Activated CD8-positive, alpha-beta memory T cell treated with anti-CD3 and anti-CD28 coated beads for 1 hour (primary cell): Measurements from ENCODE around the gene SLC30A10.
"Not testable (repeated sequence)": the region's sequence is repeated elsewhere in the genome, so short reads cannot be mapped to it uniquely, and the experiment has no call there.

Experiments used
- DNase-seq, 2 donors: peaks; one replicate each; pipeline ENCODE4 v3.0.0-alpha.2; 2020; ENCODE audit warnings: low read depth in 1 of 2; ENCODE audit errors: extremely low read depth in 1 of 2

Gene SLC30A10

DNA sequence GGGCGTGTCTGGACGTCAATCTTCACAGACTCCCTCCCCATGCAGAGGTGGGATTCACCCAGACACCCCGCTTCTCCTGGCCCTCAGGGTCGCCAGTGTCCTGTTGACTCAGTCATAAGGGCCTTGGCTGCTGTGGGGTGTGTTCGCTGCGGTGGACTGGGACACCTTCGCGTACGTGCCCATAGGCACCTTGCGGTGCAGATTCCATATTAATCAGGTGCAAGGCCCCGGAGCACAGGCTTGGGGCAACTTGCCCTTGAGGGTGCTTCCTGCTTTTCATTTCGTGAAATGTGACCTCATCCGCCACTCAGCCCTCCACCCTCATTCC, 398 bp upstream of the SLC30A10 start:
- DNase-seq: no peak

DNA sequence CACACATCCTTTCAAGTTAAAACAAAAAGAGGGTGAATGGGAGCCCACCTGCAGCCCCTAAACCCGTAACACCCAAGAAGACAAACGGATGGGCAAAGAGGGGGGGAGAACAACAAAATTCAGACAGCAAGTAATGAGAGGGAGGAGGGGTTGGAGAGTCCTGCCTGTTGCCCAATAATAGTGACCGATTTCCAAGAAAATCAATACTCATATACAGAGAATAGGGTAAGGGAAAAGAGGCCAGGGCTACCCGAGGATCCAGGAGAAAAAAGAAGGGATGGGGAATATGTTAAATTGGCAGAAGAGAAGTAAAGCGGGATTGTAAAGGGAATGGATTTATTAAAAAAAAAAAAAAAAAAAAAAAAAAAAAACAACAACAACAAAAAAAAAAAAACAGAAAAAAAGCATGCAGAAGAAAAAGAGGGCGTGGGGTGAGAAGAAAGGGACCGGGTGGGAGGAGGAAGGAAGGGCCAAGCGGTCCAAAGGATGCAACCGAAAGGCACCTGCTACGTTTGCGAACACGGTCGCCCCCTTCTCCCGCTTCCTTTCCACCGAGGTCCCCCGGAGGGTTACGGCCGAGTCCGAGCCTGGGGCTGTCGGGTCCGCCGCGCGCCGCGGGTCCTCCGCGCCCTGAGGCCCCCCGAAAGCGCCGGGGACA, 930 bp downstream of the SLC30A10 start:
- no peak for DNase-seq

DNA sequence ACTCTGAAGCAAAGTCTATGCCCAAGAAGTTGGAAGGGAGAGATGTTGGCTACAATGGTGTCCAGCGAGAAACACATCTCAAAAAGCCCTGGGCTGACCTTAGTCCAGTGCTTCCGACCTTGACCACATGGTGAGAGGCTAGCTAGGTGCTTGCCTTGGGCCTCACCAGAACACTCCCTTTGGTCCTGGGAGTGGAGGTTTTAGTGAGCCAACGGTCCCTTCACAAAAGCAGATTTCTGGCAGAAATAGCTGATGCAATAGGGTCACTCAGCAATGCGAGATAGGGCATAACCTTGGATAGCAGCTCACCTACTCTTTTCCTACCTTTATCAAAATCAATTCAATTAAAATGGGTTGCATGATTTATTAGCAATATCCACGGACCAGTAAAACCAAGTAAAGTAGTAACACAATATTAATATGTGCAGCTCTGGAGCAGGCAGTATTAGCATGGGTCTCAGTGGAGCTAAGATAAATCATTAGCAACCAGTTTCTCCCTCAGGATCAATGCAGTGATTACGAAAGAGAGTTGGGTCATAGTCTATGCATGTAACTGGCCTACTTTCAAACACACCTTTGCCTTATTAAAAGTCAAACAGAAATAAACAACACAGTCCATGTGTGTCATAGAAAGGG, 1.9 kb downstream of the SLC30A10 start:
- DNase-seq: no peak

DNA sequence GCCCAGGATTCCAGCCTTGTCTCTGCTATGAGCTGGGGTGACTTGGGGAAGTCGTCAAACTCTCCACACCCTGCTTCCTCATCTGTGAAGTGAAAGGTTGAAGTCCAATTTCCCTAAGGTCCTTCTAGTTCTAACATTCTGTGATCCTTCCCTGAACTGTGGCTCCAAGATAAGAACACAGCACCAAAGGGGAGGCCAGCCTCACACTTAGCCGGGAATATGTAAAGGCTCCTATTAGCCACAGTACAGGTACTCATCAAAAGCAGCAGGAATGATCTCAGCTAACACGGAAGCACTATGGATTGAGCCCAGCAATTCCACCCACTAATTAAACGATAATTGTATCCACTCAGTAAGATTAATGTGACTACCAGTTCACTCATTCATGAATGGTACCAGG, 4.0 kb downstream of the SLC30A10 start:
- DNase-seq: no peak

DNA sequence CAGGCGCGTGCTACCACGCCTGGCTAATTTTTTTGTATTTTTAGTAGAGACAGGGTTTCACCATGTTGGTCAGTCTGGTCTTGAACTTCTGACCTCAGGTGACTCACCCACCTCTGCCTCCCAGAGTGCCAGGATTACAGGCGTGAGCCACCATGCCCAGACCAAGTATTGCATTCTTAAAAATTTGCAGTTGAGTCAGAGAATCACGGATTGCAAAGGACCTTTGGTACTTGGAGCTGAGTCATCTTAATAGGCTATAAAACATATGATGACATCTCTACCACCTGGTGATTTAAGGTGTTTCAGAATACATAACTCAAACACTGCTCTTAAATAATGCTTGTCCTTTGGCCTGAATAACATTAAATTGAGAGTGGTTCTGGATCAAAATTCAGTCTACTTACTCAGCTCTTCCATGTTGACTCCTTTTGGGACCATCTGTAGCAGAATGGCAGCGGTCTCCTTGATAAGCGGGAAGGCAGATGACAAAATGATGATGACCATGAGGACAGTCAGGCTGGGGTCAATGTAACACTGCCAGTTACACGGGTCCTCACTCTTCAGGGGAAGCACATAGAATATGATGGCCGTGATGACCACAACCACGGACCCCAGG, 10.4 kb downstream of the SLC30A10 start:
- DNase-seq: no peak

DNA sequence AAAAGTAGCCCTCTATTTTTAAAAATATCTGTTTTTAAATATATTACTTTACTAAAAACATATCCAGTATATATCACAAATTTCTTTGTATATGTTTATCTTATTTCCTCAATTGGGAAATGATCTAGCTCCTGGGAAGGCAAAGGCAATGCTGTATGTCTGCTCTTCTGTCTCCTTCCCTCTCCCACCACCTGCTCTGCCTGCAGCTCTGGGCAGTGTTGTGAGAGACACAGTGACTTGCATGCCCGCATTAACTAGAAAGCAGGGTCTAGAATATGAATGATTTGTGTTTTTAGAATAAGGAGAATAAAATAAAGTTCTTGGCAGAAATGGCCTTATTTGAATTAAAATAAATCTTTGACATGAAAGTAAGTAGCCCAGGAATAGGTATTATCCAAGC, 11.1 kb downstream of the SLC30A10 start:
- no peak for DNase-seq

DNA sequence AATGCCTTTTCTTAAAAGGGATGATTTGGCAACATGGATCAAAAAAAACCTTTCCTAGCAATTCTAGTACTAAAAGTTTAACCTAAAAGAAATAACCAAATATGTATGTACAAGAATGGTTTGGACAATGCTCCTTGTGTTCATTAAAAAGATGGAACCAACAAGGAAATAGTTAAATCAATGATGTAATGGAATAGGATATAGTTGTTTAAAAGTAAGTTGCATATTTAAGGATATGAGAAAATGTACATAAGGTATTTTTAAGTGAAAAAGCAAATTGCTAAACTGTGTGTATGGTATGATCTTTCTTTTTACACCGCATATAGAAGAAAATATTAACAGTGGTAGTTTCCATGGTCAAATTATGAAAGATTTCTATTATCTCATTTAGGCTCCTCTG, 12.1 kb downstream of the SLC30A10 start:
- DNase-seq: no peak

DNA sequence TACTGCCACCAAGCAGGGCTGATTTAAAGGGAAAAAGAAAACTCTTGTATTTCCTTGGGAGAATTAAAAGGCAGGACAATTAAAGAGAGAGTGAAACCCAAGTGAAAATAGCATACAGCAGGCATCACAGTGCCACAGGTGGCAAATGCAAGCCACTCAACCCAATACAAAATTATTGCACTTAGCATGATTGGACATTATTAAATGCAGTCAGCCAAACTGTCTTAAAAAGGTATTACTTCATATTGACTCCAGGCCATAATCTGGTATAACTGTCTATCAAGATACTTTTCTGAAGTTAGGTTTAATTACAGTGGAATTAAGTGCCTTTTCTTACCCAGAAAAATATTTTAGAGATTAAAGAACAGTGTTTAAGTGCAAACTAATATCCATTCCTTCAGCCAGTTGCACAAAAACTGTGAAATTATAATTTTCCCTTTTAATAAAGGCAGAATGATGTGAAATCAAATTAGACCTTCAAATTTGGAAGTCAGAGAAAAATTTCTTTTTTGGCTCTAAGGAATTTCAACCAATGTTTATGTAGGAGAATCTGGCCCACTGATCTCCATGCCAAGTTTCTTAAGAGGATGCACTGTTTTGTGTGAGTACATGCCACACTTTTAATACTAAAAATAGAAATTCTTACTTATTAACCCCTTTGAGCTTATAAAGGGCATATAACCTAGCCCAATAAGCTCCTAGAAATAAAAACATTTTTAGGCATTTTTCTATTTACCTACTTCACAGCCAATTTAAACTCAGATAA, 15.2 kb downstream of the SLC30A10 start:
- DNase-seq: no peak

DNA sequence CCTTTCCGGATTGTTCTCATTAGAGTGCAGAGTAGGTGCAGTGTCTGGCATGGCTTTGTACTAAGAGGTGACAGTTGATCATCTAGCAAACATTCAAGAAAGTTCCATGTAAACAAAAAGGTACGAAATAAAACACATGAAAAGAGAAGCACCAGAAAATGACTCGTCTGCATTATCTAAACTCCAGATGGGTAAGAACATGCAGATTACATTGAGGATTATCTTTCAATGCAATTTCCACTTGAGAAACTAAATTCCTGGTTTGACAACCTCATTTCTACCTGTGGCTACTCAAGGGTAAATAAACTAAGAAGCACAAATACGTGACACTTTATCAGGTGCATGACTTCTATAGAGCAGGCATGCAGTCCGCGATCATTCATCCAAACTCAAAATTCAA, 17.6 kb downstream of the SLC30A10 start:
- DNase-seq: no peak

DNA sequence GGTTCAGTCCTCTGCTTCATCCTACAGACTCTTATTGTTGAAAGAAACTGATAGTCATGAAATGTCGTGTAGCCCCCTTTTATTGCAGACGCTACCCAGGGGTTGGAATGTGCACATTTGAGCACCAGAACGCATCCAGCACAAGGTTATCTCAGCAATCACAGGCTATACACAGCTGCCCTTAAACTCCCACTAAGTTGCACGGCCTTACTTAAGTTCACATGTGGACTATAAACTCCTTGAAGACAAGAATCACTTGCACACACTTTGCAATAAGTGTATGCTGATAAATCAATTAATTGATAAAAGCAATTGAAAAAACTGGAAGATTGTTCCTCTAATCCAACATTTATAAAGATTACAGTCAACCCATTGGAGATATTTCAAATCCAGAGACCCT, 18.9 kb downstream of the SLC30A10 start:
- DNase-seq: no peak

DNA sequence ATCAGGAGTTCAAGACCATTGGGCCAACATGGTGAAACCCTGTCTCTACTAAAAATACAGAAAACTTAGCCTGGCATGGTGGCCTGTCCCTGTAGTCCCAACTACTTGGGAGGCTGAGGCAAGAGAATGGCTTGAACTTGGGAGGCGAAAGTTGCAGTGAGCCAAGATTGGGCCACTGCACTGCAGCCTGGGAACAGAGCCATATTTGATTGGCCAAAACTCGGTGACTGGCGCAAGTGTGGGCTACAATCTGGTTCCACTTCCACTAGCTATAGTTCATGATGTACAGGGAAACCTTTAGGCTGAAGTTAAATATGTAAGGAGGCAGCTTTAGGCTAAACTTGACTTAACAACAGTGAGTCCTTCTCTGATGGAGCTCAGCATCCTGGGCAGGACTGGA, 20.2 kb downstream of the SLC30A10 start:
- DNase-seq: no peak

DNA sequence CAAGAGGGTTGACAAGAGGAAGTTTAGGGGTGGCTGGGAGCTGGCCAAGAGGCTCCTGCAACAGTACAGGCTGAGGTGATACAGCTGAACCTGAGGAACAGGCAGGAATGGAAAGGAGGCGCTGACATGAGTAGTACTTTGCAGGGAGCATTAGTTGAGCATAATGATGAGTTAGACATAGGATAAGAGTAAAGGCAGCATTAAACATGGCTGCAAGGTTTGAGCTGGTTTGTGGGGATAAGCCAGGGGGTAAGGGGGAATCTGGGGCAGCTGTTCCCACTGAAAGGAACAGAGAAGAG, 20.6 kb downstream of the SLC30A10 start:
- no peak for DNase-seq

DNA sequence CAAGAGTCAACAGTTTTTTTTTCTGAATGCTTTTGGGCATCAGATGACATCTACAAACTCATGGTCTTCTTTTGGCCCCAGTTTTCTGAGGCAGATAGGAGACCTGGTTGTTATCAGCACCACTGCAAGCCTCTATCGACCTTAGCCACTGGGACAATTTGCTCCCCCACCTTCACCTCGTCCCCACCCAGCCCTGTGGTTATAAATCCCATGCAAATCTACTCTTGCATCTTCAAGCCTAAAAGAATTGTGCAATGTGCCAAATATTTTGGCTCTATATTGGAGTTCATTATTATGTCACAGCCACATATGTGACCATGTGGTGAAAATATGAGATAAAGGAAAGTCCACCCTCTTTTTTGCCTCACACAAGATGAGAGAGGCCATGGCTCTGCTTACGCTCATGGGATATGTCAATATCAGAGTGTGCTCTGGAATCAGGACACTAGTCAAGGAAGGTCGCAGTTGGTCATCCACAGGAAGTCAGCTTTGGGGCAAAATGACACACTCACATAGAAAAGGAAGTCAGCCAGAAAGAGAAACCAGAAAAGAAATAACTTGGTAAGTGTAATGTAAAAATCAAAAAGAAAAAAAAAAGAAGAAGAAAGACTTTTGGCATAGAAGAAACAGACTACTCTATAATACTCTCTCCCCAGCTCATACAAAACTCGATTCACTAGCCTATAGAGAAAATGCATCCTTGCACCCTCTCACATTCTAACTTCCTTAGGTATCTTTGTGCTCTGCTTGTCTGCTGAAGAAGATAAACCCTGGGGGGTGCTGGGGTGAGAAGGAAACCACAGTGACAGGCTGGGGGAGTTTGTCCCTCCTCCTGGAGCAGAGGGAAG, 21.2 kb downstream of the SLC30A10 start:
- DNase-seq: no peak

DNA sequence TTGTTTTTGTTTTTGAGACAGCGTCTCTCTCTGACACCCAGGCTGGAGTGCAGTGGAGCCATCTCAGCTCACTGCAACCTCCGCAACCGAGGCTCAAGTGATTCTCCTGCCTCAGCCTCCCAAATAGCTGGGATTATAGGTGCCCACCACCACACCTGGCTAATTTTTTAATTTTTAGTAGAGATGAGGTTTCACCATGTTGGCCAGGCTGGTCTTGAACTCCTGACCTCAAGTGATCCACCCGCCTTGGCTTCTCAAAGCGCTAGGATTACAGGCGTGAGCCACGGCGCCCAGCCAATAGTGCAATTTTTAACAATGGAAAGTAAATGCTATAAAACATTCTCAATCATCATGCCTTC, 21.8 kb downstream of the SLC30A10 start:
- not testable (repeated sequence) for DNase-seq

DNA sequence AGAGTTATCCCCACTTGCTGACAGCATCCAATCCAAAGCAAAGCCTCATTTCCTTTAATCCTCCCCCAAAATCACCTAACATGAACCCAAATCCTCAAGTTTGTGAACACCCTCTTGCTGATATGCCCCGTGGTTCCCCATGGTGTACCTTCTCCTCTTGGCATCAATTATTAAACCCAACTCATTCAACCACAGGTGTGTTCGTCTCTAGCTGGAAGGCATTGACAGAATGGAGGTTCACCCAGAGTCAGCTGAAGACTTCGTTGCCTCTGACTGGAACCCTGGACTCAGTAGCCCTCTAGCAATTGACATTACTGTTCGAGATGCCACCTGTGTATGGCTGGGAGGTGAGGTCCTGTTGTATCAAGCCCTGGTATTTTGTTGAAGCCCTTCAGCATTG, 22.8 kb downstream of the SLC30A10 start:
- no peak for DNase-seq

DNA sequence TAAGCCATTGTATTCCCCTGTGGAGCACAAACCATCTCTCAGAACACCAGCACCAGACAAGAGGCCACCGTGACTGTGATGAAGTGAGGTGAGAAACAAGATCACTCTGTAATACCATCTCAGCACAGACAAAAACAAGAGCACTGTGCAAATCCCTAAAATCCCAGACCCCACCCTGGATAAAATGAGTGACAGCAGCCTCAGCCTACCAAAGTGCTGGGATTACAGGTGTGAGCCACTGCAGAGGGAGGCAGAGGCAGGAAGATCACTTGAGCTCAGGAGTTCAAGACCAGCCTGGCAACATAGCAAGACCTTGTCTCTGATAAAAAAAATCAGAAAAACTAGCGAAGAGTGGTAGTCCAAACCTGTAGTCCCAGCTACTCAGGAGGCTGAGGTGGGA, 23.4 kb downstream of the SLC30A10 start:
- no peak for DNase-seq

DNA sequence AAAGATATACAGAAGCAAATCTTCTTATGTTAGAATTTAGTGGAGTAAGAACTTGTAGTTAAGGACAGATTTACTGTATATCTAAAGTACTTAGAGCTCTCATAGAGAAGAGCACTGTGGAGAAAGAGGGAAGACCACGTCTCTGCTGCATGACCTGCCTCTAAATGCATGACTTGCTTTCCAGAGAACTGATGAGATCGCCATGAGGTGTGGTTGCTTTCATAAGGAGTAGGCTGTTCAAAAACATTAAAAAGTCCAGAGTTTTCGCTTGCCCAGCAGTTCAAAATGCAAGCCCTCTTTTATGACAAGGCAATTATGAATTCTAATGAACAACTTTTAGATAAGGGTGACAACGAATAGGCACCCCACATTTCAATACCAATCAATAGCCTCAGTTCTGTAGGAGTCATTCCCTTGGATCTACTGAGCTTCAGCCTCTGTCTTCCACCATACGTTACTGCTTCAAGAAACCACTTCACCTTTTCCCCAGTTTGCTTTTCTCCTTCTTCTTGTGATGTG, 24.9 kb downstream of the SLC30A10 start:
- DNase-seq: no peak

DNA sequence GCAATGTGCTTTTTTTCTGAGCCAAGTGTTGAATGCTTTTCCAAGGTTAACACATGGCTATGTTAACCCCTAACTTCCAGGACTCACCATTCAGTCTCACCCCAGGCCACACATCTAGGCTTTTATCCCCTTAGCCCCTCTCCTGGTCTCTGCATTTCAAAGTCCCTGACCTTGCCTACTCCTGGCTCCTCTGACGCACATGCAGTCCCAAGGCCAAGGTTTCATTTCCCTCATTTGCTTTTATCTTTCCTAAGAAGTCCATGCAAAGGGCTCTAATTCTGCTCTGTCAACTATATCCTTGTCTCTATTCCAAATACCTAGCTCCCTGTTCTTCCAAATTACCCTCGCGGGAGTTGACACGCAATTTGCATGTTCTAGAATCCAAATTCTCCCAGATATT, 25.4 kb downstream of the SLC30A10 start:
- no peak for DNase-seq

DNA sequence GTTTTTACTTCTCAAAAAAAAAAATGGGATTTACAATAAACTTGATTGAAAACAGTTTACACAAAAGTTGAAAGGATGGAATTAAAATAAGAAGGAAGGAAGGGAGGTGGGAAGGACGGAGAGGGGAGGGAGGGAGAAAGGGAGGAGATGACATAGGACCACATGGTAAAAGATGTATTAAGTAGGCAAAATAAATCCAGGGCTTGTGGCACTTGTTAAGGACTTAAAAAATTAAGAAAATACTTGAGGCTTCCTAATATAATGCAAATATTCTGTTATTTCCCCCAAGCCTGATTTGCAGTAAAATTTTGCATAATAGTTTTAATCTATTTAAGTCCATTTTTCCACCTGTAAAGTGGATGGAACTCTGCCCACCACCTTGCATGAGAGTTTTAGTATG, 27.5 kb downstream of the SLC30A10 start:
- no peak for DNase-seq

DNA sequence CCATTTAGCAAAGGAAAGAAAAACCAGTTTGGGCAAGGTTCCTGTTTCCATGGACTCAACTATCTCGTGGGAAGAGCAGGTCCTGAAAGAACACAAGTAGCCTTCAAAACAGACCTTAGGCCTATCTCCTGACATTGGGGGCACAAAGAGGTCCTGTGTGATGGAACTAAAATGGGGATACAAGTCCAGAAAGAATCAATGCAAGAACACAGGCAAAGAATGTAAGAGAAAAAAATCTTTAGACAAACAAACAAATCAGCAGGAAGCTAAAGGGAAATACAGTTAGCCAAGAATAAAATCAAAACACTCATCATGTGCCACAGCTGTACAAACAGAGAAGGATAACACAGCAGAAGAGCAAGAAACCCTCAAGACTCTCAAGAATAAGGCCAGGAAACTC, 28.2 kb downstream of the SLC30A10 start:
- DNase-seq: no peak

DNA sequence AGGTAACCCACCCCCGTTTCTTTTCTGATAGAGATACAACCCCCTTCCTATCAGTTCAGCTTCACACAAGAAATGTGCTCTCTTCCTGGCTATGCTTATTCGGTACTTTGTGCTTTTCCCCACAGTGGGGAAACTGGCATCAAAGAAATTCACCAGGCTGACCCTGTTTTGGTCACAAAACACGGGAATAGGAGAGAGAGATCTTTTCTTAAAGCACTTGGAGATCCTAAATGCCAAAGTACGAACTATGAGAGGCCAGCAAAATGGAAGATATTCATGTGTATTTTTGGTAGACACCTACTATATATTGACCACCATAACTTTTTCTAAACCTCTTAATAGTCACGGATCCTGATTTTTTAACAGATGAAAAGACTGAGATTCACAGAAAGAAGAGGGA, 30.0 kb downstream of the SLC30A10 start:
- no peak for DNase-seq
